ENCODE results near the gene PRR36. TPM values are rescaled to one million over a fixed set of nuclear protein-coding genes. Genes with fewer than 3 reads are reported as not detected.

The PRR36 gene
- total and polyA plus RNA-seq, 2 donors (not counting 1 experiment from before 2014, with no cell fraction given) = 0.01 TPM; not detected in 1

DNA sequence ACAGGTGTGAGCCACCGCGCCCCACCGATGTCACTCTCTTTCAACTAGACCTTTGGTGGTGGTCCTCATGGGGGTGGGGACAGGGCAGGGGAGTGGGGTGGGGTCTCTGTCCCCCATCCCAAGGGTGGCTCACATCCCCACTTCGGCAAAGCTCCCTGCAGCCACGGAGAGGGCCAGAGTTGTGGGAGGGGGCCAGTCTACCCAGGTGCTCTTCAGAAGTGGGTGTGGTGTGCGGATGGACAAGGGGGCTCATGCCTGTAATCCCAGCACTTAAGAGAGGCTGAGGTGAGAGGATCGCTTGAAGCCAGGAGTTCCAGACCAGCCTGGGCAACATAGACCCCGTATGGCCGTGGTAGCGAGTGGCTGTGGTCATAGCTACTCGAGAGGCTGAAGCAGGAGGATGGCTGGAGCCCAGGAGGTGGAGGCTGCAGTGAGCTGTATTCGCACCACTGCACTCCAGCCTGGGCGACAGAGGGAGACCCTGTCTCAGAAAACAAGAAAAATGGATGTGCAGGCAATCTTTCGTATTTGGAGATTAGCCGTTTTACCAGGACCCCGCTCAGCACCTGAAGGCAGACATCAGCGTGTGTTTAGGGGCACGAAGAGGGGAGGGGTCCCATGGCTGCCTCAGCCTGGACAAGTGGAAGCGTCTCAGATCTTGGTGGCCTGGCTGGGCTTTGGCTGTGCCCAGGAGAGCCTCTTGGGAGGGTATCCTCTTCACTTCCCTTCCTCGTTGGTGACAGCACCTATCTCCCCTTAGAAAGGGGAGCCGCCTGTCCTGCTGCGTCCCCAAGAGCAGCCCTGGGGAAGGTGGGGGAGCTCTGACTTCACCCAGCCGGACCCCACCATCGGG, 41.3 kb upstream of the PRR36 start:
- H3K27me3 ChIP-seq (replicated peaks in 1 of 4; ENCODE audit: control extremely low read depth in 1 of 4, control insufficient read depth in 3 of 4, insufficient read depth in 4 of 4, low read length in 3 of 4) = peaks cover 0 to 47% (median 25%) of the 10 kb centered on the region in 4 experiments
- Mint-ChIP-seq H3K4me1 (peaks cover 29% of the 10 kb centered on the region), H3K9me3 (ENCODE audit: insufficient read depth) (no peaks in the 10 kb centered on the region), H3K27me3 (peaks cover 24% of the 10 kb centered on the region), H3K27ac (peak overlapping the region; percentile 67), H3K4me3 (peak overlapping the region; percentile 68)
- ATAC-seq (ENCODE audit: low read depth) (no peak), DNase-seq (peak; percentile 42)
- H3K27ac ChIP-seq (ENCODE audit: low read length in 2 of 2) = no peak overlapping the region
- ChIA-PET CTCF (interaction anchor here (3.7 kb wide), 1 partner anchor 29 kb away, joined by 21 read pairs; the partner anchor contains the start of gene TIMM44), POLR2A (interaction anchor here (0.5 to 1.7 kb wide), 2 partner anchors 12 to 263 kb away, joined by 3 to 6 read pairs; partner anchors contain the start of gene MAP2K7)
- H3K9ac ChIP-seq (ENCODE audit: low read length) = peak overlapping the region; percentile 52
- peaks cover 55% of the 10 kb centered on the region for H4K20me1 ChIP-seq (ENCODE audit: control insufficient read depth, insufficient read depth, low read length, poor library complexity, severe bottlenecking)
- H3K36me3 ChIP-seq (replicated peaks in 1 of 2; ENCODE audit: control extremely low read depth in 1 of 2, control insufficient read depth in 1 of 2, extremely low read depth in 1 of 2, insufficient read depth in 2 of 2, low read length in 1 of 2) = peaks cover 3 to 18% of the 10 kb centered on the region in 2 experiments
- WGBS (ENCODE audit: insufficient coverage) = 49% methylated on average over 20 of the region's 24 CpGs
- H3K4me3 ChIP-seq (ENCODE audit: control extremely low read depth in 1 of 5, extremely low read depth in 1 of 5, insufficient read depth in 1 of 5, low read depth in 2 of 5, low read length in 4 of 5) = peak overlapping the region in 4 of 5 experiments; percentile 18 to 48 (median 30)
- TF ChIP-seq, protein P1, sequence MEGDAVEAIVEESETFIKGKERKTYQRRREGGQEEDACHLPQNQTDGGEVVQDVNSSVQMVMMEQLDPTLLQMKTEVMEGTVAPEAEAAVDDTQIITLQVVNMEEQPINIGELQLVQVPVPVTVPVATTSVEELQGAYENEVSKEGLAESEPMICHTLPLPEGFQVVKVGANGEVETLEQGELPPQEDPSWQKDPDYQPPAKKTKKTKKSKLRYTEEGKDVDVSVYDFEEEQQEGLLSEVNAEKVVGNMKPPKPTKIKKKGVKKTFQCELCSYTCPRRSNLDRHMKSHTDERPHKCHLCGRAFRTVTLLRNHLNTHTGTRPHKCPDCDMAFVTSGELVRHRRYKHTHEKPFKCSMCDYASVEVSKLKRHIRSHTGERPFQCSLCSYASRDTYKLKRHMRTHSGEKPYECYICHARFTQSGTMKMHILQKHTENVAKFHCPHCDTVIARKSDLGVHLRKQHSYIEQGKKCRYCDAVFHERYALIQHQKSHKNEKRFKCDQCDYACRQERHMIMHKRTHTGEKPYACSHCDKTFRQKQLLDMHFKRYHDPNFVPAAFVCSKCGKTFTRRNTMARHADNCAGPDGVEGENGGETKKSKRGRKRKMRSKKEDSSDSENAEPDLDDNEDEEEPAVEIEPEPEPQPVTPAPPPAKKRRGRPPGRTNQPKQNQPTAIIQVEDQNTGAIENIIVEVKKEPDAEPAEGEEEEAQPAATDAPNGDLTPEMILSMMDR (IDR thresholded peaks at IDR 0.05) = no peak
- TF ChIP-seq EZH2 (IDR thresholded peaks at IDR 0.05; ENCODE audit: borderline replicate concordance, insufficient read depth, low read depth, low read length, poor library complexity, severe bottlenecking) = no peak
- intact Hi-C loops (cut with micrococcal nuclease) = no loop called here
- H3K79me2 ChIP-seq (ENCODE audit: control insufficient read depth, insufficient read depth, low read length) = peaks cover 3% of the 10 kb centered on the region
- peak overlapping the region; percentile 87 for H3K4me2 ChIP-seq (replicated peaks; ENCODE audit: low read depth, low read length, poor library complexity, severe bottlenecking)
- H2AFZ ChIP-seq (ENCODE audit: insufficient read depth, low read depth, low read length, poor library complexity, severe bottlenecking) = peak overlapping the region; percentile 44
- peaks cover 0 to 28% (median 0%) of the 10 kb centered on the region in 3 donors for H3K9me3 ChIP-seq (ENCODE audit: control extremely low read depth in 1 of 3, control insufficient read depth in 2 of 3, insufficient read depth in 1 of 3, low read length in 2 of 3)
- H3K4me1 ChIP-seq (ENCODE audit: control insufficient read depth in 2 of 2, insufficient read depth in 2 of 2, low read length in 2 of 2) = peaks cover 44 to 47% of the 10 kb centered on the region in 2 donors
